GM21367 (cell line): ENCODE data around the gene AGBL4.
"Not testable (repeated sequence)": the region's sequence is repeated elsewhere in the genome, so short reads cannot be mapped to it uniquely, and the experiment has no call there.

ENCODE experiments used
- ATAC-seq: cut with Tn5 transposase; IDR thresholded peaks from one replicate; pipeline ENCODE4 v1.9.1; 2021; ENCODE audit not compliant: unreplicated experiment

The AGBL4 gene

GRCh38 chr1:49319426-49319963, 704.3 kb downstream of the AGBL4 start:
- no peak for ATAC-seq

- ATAC-seq: no peak
Measured at GRCh38 chr1:49318218-49318617, 705.5 kb downstream of the AGBL4 start.

- no peak for ATAC-seq
Measured at GRCh38 chr1:49307457-49307856, 716.3 kb downstream of the AGBL4 start.

DNA sequence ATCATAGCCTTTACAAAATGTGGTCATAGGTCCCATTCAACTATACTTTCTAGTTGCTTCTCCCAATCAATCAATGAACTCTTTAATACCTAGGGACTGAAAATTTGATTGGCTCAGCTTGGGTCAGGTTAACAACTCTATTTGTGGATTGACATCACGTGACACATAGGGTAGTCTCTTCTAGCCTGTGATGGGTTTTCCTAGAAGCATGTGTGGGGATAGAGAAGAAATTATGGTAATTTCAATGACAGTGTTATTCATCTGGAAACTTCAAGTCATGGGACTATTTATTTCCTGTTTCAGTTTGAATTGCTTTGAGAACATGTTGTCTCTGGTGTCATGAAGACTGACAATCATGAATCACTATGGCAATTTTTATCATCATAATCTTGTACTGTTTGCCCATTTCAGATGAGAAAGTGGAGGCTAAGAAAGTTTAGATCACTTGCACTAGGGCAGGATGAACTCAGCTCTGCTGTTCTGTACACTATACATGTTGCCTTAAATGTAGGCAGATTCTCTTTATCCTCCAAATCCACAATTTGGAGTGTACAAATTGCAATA, 717.2 kb downstream of the AGBL4 start:
- ATAC-seq: no peak

GRCh38 chr1:49302400-49302799, 721.4 kb downstream of the AGBL4 start:
- ATAC-seq: not testable (repeated sequence)

DNA sequence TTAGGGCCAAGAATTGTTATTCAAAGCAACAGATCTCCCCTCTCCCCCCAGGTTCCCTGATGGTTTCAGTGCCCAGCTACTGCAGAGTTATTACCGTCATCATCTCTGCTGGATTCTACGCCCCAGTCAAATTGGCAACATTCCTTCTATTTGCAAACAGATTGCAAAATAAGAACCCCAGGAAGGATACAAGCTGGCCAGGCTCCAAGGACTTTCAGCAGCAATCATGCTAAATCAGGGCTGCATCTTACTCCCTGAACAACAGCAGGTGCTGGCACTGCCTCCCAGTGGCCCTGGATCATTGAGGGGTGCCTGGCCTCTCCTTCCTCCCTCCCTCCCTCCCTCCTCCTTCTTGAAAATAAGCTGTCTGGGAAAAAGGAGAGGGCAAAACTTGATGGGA, 725.5 kb downstream of the AGBL4 start:
- no peak for ATAC-seq

DNA sequence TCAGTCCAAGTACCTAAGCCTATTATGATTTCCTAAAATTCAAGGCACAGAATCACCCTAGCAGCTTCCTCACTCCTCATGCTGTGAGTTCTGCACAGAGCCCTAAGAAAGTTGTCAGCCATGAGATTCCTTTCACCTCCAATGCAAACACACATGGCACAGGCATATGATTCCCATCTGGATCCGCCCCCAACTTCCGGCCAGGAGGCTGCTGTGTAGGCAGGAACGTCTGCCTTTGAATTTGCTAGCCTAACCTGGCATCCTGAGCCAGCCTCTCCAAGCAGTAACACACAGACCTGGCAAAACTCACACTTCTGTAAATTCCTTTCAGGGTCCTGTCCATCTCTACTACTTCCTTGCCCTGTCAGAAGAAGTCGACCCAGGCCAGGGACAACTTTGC, 726.0 kb downstream of the AGBL4 start:
- ATAC-seq: no peak

GRCh38 chr1:49294539-49294938, 729.2 kb downstream of the AGBL4 start:
- ATAC-seq: no peak

DNA sequence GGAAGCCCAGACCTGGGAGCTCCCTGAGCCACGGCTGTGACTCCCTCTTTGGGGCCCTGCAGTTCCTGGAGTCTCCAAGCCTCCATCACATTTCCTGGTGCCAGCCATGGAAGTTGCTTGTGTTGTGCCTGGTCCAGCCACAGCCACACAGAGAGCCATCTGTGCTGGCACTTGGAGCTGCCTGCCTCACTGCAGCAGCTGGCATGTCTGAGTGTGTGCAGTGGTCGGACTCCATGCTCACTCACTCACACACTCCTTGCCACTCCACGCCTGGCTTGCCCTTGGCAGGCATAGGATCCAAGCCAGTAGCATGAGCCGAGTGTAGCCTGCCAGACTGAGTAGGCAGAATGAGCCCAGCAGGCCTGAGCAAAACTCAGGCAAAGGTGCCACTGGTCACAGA, 730.7 kb downstream of the AGBL4 start:
- ATAC-seq: no peak

DNA sequence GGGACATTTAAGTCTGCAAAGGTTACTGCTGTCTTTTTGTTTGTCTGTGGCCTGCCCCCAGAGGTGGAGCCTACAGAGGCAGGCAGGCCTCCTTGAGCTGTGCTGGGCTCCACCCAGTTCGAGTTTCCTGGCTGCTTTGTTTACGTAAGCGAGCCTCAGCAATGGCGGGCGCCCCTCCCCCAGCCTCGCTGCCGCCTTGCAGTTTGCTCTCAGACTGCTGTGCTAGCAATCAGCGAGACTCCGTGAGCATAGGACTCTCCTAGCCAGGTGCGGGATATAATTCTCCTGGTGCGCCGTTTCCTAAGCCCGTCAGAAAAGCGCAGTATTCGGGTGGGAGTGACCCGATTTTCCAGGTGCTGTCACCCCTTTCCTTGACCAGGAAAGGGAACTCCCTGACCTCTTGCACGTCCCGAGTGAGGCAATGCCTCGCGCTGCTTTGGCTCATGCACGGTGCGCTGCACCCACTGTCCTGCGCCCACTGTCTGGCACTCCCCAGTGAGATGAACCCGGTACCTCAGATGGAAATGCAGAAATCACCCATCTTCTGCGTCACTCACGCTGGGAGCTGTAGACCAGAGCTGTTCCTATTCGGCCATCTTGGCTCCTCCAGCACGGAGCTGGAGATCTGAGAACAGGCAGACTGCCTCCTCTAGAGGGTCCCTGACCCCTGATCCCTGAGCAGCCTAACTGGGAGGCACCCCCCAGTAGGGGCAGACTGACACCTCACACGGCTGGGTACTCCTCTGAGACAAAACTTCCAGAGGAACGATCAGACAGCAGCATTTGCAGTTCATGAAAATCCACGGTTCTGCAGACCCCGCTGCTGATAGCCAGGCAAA, 766.3 kb downstream of the AGBL4 start:
- not testable (repeated sequence) for ATAC-seq

DNA sequence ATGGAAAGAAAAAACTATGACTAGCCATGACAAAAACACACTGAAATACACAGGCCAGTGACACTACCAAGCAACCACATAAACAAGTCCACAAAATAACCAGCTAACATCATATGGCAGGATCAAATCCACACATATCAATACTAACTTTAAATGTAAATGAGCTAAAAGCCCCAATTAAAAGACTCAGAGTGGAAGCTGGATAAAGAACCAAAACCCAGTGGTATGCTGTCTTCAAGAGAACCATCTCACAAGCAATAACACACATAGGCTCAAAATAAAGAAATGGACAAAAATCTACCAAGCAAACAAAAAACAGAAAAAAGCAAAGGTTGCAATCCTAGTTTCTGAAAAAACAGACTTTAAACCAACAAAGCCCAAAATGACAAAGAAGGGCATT, 770.8 kb downstream of the AGBL4 start:
- ATAC-seq: no peak

GRCh38 chr1:49251019-49251784, 772.6 kb downstream of the AGBL4 start:
- ATAC-seq: no peak

GRCh38 chr1:49240709-49241221, 783.0 kb downstream of the AGBL4 start:
- ATAC-seq: no peak

DNA sequence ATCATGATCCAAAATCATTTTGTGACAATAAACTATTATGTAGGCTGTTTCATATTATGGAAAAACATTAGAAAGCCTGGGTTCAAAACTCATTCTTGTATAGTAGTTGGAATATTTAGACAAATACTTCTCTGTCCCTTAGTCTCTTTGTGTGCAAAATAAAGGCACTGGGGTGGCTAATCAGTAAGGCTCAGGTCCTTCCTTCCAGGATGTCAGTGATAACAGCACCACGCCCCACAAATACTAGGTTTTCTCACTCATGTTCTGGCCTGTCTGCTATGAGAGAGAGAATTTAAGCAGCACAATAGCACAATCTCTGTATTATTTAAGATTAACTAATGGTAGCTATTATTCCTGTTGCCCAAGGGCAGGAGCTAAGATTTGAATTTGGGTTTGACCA, 788.8 kb downstream of the AGBL4 start:
- ATAC-seq: no peak

- ATAC-seq: no peak
Measured at GRCh38 chr1:49229555-49229954, 794.2 kb downstream of the AGBL4 start.

GRCh38 chr1:49226758-49227157, 797.0 kb downstream of the AGBL4 start:
- no peak for ATAC-seq

DNA sequence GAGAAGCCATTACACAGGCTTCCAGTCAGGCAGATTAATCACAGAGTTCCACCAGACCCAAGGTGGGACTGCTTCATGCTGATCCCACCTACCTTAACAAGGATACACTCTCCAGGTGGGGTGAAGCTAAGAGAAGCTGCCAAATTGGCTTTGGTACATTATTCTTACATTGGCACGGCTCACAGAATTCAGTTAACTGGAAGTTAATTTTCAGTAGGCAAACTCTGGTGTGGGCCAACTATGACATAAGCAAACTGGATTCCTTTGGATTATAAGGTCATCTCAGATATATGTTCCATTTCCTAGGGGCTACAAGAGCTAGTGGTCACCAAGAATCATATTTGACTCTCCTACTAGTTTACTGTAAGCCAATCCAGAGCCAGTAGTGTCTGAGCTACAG, 798.3 kb downstream of the AGBL4 start:
- ATAC-seq: no peak

- ATAC-seq: no peak
Measured at GRCh38 chr1:49213301-49213700, 810.5 kb downstream of the AGBL4 start.

GRCh38 chr1:49208712-49209111, 815.0 kb downstream of the AGBL4 start:
- ATAC-seq: no peak

- no peak for ATAC-seq
Measured at GRCh38 chr1:49204720-49205119, 819.0 kb downstream of the AGBL4 start.

DNA sequence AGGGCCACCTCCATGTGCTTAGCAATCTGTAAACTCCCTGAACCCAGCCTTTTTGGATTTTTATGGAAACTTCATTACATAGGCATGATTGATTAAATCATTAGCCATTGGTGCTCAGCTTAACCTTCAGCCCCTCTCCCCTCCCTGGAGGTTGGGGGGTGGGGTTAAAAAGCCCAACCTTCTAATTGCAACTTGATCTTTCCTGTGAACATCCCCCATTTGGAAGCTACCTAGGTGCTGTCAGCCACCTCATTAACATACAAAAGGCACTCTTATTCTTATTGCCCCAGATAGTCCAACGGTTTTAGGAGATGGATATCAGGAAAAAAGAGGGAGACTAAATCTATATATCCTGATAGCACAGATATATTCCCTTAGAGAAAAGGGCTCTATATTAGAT, 823.0 kb downstream of the AGBL4 start:
- ATAC-seq: no peak
